GM12892 (cell line): Measurements from ENCODE around the gene SEC16A.

Experiments used
- DNase-seq: peaks from one replicate; pipeline ENCODE4 v3.0.0; 2011; ENCODE audit not compliant: insufficient read length
- FAIRE-seq: peaks from 2 replicates; lab custom pipeline; 2011; peaks lifted over from hg19 to GRCh38; lab: Jason Lieb, UNC
- POLR2A ChIP-seq: IDR thresholded peaks from 2 replicates; pipeline ENCODE4 v1.6.1; 2011; ENCODE audit warnings: low read depth, low read length, control low read depth
- POLR2AphosphoS5 ChIP-seq: IDR thresholded peaks from 2 replicates; pipeline ENCODE4 v1.6.1; 2011; ENCODE audit warnings: low read depth, low read length, control low read depth
- TAF1 ChIP-seq: IDR thresholded peaks from 2 replicates; pipeline ENCODE4 v1.6.1; 2011; ENCODE audit warnings: low read depth, mild to moderate bottlenecking, control low read depth, low read length, borderline replicate concordance

Gene SEC16A

DNA sequence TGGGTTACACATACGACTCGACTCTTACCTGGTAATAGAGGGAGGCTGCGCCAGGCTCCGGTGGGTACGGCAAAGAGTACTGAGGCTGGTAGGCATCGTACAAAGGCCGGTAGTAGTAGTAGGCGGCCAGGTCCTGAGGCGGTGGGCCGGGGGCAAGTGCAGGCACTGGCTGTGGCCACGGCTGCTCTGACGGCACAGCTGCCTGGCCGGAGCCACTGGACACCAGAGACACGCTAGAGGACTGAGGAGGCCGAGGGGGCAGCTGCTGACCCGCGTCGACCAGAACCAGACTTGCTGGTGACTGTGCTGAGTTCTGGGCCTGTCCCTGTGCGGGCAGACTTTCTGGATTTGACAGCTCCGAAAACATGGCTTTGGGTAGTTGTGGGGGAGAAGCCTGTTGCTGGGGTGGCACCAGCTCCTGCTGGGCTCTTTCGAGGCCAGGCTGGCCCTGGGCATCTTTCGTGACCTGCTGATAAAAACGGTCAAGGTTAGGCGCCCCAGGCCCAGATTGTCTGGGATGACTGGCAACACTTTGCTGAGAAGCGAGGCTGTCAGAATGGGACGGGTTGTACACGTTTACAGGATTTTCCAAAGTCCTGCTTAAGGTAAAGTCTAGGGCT is 8.7 kb downstream of the SEC16A start:
- no peak for FAIRE-seq
- TF ChIP-seq POLR2A (peak; percentile 9; the same call in 1 of the 2 replicates), TAF1 (no peak), POLR2AphosphoS5 (peak; percentile 26)
- DNase-seq, result no peak

GRCh38 chr9:136473354-136473721 is 9.5 kb downstream of the SEC16A start:
- no peak for DNase-seq
- FAIRE-seq, result no peak
- no peak for TF ChIP-seq POLR2AphosphoS5
- no peak for TF ChIP-seq TAF1
- TF ChIP-seq POLR2A, result no peak

DNA sequence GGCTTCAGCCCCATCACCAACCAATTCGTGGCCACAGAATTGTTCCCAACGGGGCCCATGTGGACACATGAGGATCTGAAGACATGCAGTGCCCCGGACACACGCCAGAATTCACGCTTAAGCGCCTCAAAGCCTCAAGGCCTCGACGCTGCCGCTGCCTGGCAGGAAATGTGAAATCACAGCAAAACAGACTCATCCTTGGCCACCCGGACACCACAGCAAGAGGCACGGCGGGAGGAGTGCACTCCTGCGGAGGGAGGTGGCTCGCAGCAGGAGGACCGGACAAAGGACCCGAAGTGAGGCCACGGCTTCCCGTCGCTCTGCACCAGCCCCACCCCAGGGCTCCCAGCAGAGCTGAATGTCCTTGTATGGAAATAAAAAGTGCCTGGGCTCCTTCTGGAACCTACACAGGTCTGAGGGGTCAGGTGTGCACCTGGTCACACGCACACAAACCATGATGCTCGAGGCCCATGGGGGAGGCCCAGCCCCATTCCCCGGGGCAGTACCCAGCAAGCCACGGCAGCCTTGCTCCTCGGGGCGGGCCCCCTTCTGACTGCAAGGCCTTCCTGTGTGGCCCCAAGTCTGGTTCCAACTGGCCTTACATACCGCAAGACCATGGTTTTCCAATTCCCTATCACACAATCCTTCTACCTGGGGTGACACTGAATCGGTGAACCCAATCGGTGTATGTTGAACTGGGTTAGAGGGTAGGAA is 10.0 kb downstream of the SEC16A start:
- TF ChIP-seq POLR2AphosphoS5 (no peak), POLR2A (no peak), TAF1 (no peak)
- DNase-seq (no peak), FAIRE-seq (no peak)

GRCh38 chr9:136471802-136472487 is 10.9 kb downstream of the SEC16A start:
- no peak for FAIRE-seq
- no peak for DNase-seq
- TF ChIP-seq TAF1, result no peak

- DNase-seq, result no peak
- TF ChIP-seq TAF1 (no peak), POLR2AphosphoS5 (no peak), POLR2A (no peak)
- no peak for FAIRE-seq
Observed at GRCh38 chr9:136470792-136471469, 11.9 kb downstream of the SEC16A start.

DNA sequence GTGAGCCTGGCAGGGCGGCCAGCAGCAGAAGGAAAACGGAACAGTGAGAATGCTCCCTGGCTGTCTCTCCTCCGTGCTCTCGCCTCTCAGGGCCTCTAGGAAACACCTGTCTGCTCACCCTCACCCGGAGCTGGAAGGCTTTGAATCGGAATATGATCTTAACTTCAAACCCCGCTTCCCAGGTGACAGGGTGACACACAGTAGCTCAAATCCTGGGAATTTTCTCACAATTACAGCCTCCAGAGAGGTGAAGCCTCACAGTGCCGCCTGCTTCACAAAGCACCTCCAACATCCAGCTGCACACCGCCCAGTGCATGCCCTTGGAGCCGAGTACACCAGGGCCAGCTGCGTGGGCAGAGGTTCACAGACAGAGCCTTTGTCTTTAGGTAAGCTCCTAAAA is 12.5 kb downstream of the SEC16A start:
- no peak for TF ChIP-seq POLR2AphosphoS5
- DNase-seq (no peak), FAIRE-seq (no peak)

- no peak for FAIRE-seq
- TF ChIP-seq POLR2A (no peak), TAF1 (no peak), POLR2AphosphoS5 (no peak)
- no peak for DNase-seq
Observed at GRCh38 chr9:136467766-136468165, 15.1 kb downstream of the SEC16A start.

- TF ChIP-seq TAF1 (no peak), POLR2AphosphoS5 (no peak), POLR2A (no peak)
- no peak for FAIRE-seq
- DNase-seq, result no peak
Observed at GRCh38 chr9:136466155-136466541, 16.7 kb downstream of the SEC16A start.

GRCh38 chr9:136465500-136466154 is 17.2 kb downstream of the SEC16A start:
- FAIRE-seq, result no peak
- no peak for TF ChIP-seq POLR2A
- DNase-seq, result no peak

DNA sequence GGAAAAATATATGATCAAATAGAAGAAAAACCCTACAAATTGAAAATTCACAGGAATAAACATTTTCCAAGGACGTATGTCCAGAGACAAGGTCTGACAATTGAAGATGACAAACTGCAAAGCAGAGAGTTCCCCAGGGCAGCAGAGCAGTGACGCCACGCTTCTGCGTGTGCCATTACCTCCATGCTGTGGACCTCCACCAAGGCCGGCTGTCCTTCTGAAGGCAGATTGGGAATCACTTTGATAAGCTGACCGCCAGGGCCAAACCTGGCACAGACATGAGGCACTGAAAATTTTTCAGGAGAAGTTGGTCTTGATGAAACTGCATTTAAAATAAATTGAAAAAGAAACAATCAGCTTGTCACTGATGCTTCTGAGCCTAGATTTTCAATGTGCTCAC is 18.6 kb downstream of the SEC16A start:
- DNase-seq, result no peak
- FAIRE-seq, result no peak
- TF ChIP-seq POLR2A, result no peak
- TF ChIP-seq TAF1, result no peak
- TF ChIP-seq POLR2AphosphoS5, result no peak

- no peak for FAIRE-seq
Observed at GRCh38 chr9:136463578-136463977, 19.3 kb downstream of the SEC16A start.

More at GRCh38 chr9:136463578-136463977, 19.3 kb downstream of the SEC16A start:
- TF ChIP-seq POLR2AphosphoS5, result no peak
- no peak for TF ChIP-seq POLR2A
- no peak for TF ChIP-seq TAF1
- no peak for DNase-seq
